ENCODE measurements around the gene TCF3.
"Not testable (repeated sequence)": the region's sequence is repeated elsewhere in the genome, so short reads cannot be mapped to it uniquely, and the experiment has no call there.

DNA sequence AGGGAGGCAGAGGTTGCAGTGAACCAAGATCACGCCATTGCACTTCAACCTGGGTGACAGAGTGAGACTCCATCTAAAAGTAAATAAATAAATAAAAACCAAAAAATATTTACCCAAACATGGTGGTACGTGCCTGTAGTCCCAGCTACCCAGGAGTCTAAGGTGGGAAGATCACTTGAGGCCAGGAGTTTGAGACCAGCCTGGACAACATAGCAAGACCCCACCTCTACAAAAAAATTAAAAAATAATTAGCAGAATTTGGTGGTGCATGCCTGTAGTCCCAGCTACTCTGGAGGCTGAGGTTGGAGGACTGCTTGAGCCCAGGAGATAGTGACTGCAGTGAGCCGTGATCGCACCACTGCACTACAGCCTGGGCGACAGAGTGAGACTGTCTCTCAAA, 33.4 kb upstream of the TCF3 start:
- not testable (repeated sequence) for TF ChIP-seq CTCF (optimal IDR thresholded peaks at IDR 0.05 in 1 of 3, IDR thresholded peaks at IDR 0.05 in 1 of 3, conservative IDR thresholded peaks at IDR 0.05 in 1 of 3; ENCODE audit: extremely low read depth in 1 of 3, insufficient read depth in 2 of 3, low read length in 3 of 3); EZH2 (IDR thresholded peaks at IDR 0.05; ENCODE audit: low read length)

Measured in keratinocyte (primary cell).